Activated CD4-positive, alpha-beta T cell treated with anti-CD3 and anti-CD28 coated beads, Interleukin-2, amount 10 ng/mL, durations not matched to agents 24 days and 14 days (primary cell): ENCODE results near the gene DHX35. TPM values are rescaled to one million over a fixed set of nuclear protein-coding genes. Genes with fewer than 3 reads are reported as not detected.

ENCODE experiments used
- DNase-seq: peaks from one replicate; pipeline ENCODE4 v3.0.0; 2022
- H3K27ac Mint-ChIP-seq: one replicate; pipeline ENCODE4 v1.8.0; 2022; ENCODE audit warnings: mild to moderate bottlenecking, mixed read lengths
- H3K27me3 Mint-ChIP-seq: one replicate; pipeline ENCODE4 v1.8.0; 2022; ENCODE audit warnings: mixed read lengths
- H3K36me3 Mint-ChIP-seq: one replicate; pipeline ENCODE4 v1.8.0; 2022; ENCODE audit warnings: low read depth, mild to moderate bottlenecking, mixed read lengths
- H3K4me1 Mint-ChIP-seq: one replicate; pipeline ENCODE4 v1.8.0; 2021; ENCODE audit warnings: mixed read lengths
- H3K4me3 Mint-ChIP-seq: one replicate; pipeline ENCODE4 v1.8.0; 2022; ENCODE audit warnings: mild to moderate bottlenecking, moderate library complexity, mixed read lengths
- H3K9me3 Mint-ChIP-seq: one replicate; pipeline ENCODE4 v1.8.0; 2021; ENCODE audit warnings: mixed read lengths
- intact Hi-C: fragments of 100-400 bp; cut with micrococcal nuclease; formaldehyde crosslinking; loops from one replicate; pipeline ENCODE4 v1.15.1; 2023
- total RNA-seq: library from RNA; stranded (reverse); gene quantifications from 2 replicates; pipeline ENCODE4 v1.2.3, GENCODE V29; 2022

DHX35 gene
- total RNA-seq, 1 donor from 2014 or later = 18.3 TPM

GRCh38 chr20:38997622-38998021 lies 35.5 kb downstream of the DHX35 start:
- H3K9me3 Mint-ChIP-seq = no peaks in the 10 kb centered on the region
- H3K4me1 Mint-ChIP-seq = peaks cover 30% of the 10 kb centered on the region
- peak; percentile 77 for DNase-seq
- no peaks in the 10 kb centered on the region for H3K27me3 Mint-ChIP-seq
- intact Hi-C loops = loop anchor here (1.0 to 5.0 kb wide), 4 partner anchors 22 to 124 kb away; partner anchors contain the start of genes DHX35 and FAM83D
- peaks cover 50% of the 10 kb centered on the region for H3K36me3 Mint-ChIP-seq
- peak overlapping the region; percentile 17 for H3K4me3 Mint-ChIP-seq
- H3K27ac Mint-ChIP-seq = peak overlapping the region; percentile 77

GRCh38 chr20:38999217-38999616 lies 37.1 kb downstream of the DHX35 start:
- H3K27me3 Mint-ChIP-seq = no peaks in the 10 kb centered on the region
- peaks cover 59% of the 10 kb centered on the region for H3K36me3 Mint-ChIP-seq
- H3K27ac Mint-ChIP-seq = peak overlapping the region; percentile 9
- intact Hi-C loops = loop anchor here (5.0 kb wide), 1 partner anchor 72 kb away; the partner anchor contains the start of gene FAM83D
- H3K4me1 Mint-ChIP-seq = peaks cover 32% of the 10 kb centered on the region
- DNase-seq = no peak
- no peaks in the 10 kb centered on the region for H3K9me3 Mint-ChIP-seq
- H3K4me3 Mint-ChIP-seq = peak overlapping the region; percentile 8

- intact Hi-C loops = loop anchor here (5.0 kb wide), 1 partner anchor 73 kb away; the partner anchor contains the start of gene FAM83D
- no peaks in the 10 kb centered on the region for H3K9me3 Mint-ChIP-seq
- H3K36me3 Mint-ChIP-seq = peaks cover 57% of the 10 kb centered on the region
- no peak overlapping the region for H3K4me3 Mint-ChIP-seq
- DNase-seq = no peak
- H3K27me3 Mint-ChIP-seq = no peaks in the 10 kb centered on the region
- peaks cover 35% of the 10 kb centered on the region for H3K4me1 Mint-ChIP-seq
- no peak overlapping the region for H3K27ac Mint-ChIP-seq
Observed at GRCh38 chr20:38999965-39000910, 38.1 kb downstream of the DHX35 start.

GRCh38 chr20:39004508-39004907 lies 42.4 kb downstream of the DHX35 start:
- Mint-ChIP-seq H3K4me1 (peaks cover 12% of the 10 kb centered on the region), H3K27ac (no peak overlapping the region), H3K36me3 (peaks cover 60% of the 10 kb centered on the region), H3K4me3 (no peak overlapping the region), H3K9me3 (no peaks in the 10 kb centered on the region), H3K27me3 (no peaks in the 10 kb centered on the region)
- intact Hi-C loops = no loop called here
- no peak for DNase-seq

- no peaks in the 10 kb centered on the region for H3K27me3 Mint-ChIP-seq
- no peak for DNase-seq
- H3K27ac Mint-ChIP-seq = no peak overlapping the region
- intact Hi-C loops = no loop called here
- H3K9me3 Mint-ChIP-seq = no peaks in the 10 kb centered on the region
- peaks cover 8% of the 10 kb centered on the region for H3K4me1 Mint-ChIP-seq
- peaks cover 58% of the 10 kb centered on the region for H3K36me3 Mint-ChIP-seq
- H3K4me3 Mint-ChIP-seq = no peak overlapping the region
Observed at GRCh38 chr20:39009348-39009747, 47.2 kb downstream of the DHX35 start.

- Mint-ChIP-seq H3K27ac (no peak overlapping the region), H3K4me3 (no peak overlapping the region), H3K4me1 (peaks cover 6% of the 10 kb centered on the region), H3K36me3 (peaks cover 64% of the 10 kb centered on the region), H3K9me3 (no peaks in the 10 kb centered on the region), H3K27me3 (no peaks in the 10 kb centered on the region)
- intact Hi-C loops = no loop called here
- no peak for DNase-seq
Observed at GRCh38 chr20:39010496-39010895, 48.4 kb downstream of the DHX35 start.

GRCh38 chr20:39013662-39014109 lies 51.5 kb downstream of the DHX35 start:
- H3K27me3 Mint-ChIP-seq = no peaks in the 10 kb centered on the region
- no peak overlapping the region for H3K27ac Mint-ChIP-seq
- H3K36me3 Mint-ChIP-seq = peaks cover 73% of the 10 kb centered on the region
- no peak for DNase-seq
- no peak overlapping the region for H3K4me3 Mint-ChIP-seq
- intact Hi-C loops = no loop called here
- peaks cover 8% of the 10 kb centered on the region for H3K9me3 Mint-ChIP-seq
- peaks cover 24% of the 10 kb centered on the region for H3K4me1 Mint-ChIP-seq

- Mint-ChIP-seq H3K27me3 (no peaks in the 10 kb centered on the region), H3K36me3 (peaks cover 71% of the 10 kb centered on the region), H3K4me3 (peak overlapping the region; percentile 68), H3K9me3 (peaks cover 8% of the 10 kb centered on the region), H3K27ac (peak overlapping the region; percentile 74), H3K4me1 (peaks cover 35% of the 10 kb centered on the region)
- DNase-seq = no peak
- intact Hi-C loops = no loop called here
Observed at GRCh38 chr20:39016041-39016440, 53.9 kb downstream of the DHX35 start.

- Mint-ChIP-seq H3K36me3 (peaks cover 71% of the 10 kb centered on the region), H3K27me3 (no peaks in the 10 kb centered on the region), H3K9me3 (peaks cover 8% of the 10 kb centered on the region), H3K4me3 (no peak overlapping the region), H3K4me1 (peaks cover 35% of the 10 kb centered on the region), H3K27ac (no peak overlapping the region)
- DNase-seq = no peak
- intact Hi-C loops = no loop called here
Observed at GRCh38 chr20:39016506-39016905, 54.4 kb downstream of the DHX35 start.

- Mint-ChIP-seq H3K27me3 (no peaks in the 10 kb centered on the region), H3K4me3 (no peak overlapping the region), H3K9me3 (peaks cover 8% of the 10 kb centered on the region), H3K36me3 (peaks cover 77% of the 10 kb centered on the region), H3K27ac (peak overlapping the region; percentile 30), H3K4me1 (peaks cover 42% of the 10 kb centered on the region)
- intact Hi-C loops = loop anchor here (1.0 kb wide), 2 partner anchors 22 to 57 kb away; partner anchors contain the start of gene DHX35
- DNase-seq = no peak
Observed at GRCh38 chr20:39019027-39019426, 56.9 kb downstream of the DHX35 start.

- Mint-ChIP-seq H3K4me1 (peaks cover 43% of the 10 kb centered on the region), H3K4me3 (peak overlapping the region; percentile 1), H3K27me3 (no peaks in the 10 kb centered on the region), H3K27ac (peak overlapping the region; percentile 38), H3K9me3 (peaks cover 8% of the 10 kb centered on the region), H3K36me3 (peaks cover 72% of the 10 kb centered on the region)
- DNase-seq = peak; percentile 68
- intact Hi-C loops = loop anchor here (1.0 to 5.0 kb wide), 4 partner anchors 23 to 147 kb away; partner anchors contain the start of gene DHX35
Observed at GRCh38 chr20:39019805-39020325, 57.7 kb downstream of the DHX35 start.

- H3K9me3 Mint-ChIP-seq = peaks cover 4% of the 10 kb centered on the region
- no peak overlapping the region for H3K4me3 Mint-ChIP-seq
- peaks cover 70% of the 10 kb centered on the region for H3K36me3 Mint-ChIP-seq
- no peaks in the 10 kb centered on the region for H3K27me3 Mint-ChIP-seq
- peak overlapping the region; percentile 61 for H3K27ac Mint-ChIP-seq
- intact Hi-C loops = loop anchor here (2.0 to 5.0 kb wide), 2 partner anchors 34 to 149 kb away; no protein-coding TSS in a partner anchor
- peaks cover 52% of the 10 kb centered on the region for H3K4me1 Mint-ChIP-seq
- DNase-seq = no peak
Observed at GRCh38 chr20:39021748-39022147, 59.6 kb downstream of the DHX35 start.

- Mint-ChIP-seq H3K36me3 (peaks cover 50% of the 10 kb centered on the region), H3K27me3 (no peaks in the 10 kb centered on the region), H3K4me3 (no peak overlapping the region), H3K27ac (peak overlapping the region; percentile 21), H3K4me1 (peaks cover 25% of the 10 kb centered on the region), H3K9me3 (no peaks in the 10 kb centered on the region)
- peak; percentile 72 for DNase-seq
- intact Hi-C loops = no loop called here
Observed at GRCh38 chr20:39025883-39026282, 63.7 kb downstream of the DHX35 start.

GRCh38 chr20:39029364-39029763 lies 67.2 kb downstream of the DHX35 start:
- DNase-seq = no peak
- Mint-ChIP-seq H3K27ac (no peak overlapping the region), H3K4me1 (peaks cover 17% of the 10 kb centered on the region), H3K36me3 (peaks cover 36% of the 10 kb centered on the region), H3K4me3 (no peak overlapping the region), H3K9me3 (no peaks in the 10 kb centered on the region), H3K27me3 (no peaks in the 10 kb centered on the region)
- intact Hi-C loops = no loop called here
